Activated CD8-positive, alpha-beta memory T cell treated with anti-CD3 and anti-CD28 coated beads for 1 hour (primary cell): ENCODE results near the gene STRIT1.
"Not testable (repeated sequence)": the region's sequence is repeated elsewhere in the genome, so short reads cannot be mapped to it uniquely, and the experiment has no call there.

ENCODE experiments used
- DNase-seq, 2 donors: peaks; one replicate each; pipeline ENCODE4 v3.0.0-alpha.2; 2020; ENCODE audit warnings: low read depth in 1 of 2; ENCODE audit errors: extremely low read depth in 1 of 2

The STRIT1 gene

GRCh38 chr3:155274435-155274834, 19.0 kb downstream of the STRIT1 start:
- not testable (repeated sequence) for DNase-seq

- no peak for DNase-seq
These were observed 22.2 kb downstream of the STRIT1 start for GRCh38 chr3:155271343-155271613.

- no peak for DNase-seq
These were observed 22.8 kb downstream of the STRIT1 start for GRCh38 chr3:155270485-155271342.

GRCh38 chr3:155270063-155270462, 23.4 kb downstream of the STRIT1 start:
- DNase-seq = no peak

- DNase-seq = not testable (repeated sequence)
These were observed 30.6 kb downstream of the STRIT1 start for GRCh38 chr3:155262855-155263254.

- DNase-seq = no peak
These were observed 31.2 kb downstream of the STRIT1 start for GRCh38 chr3:155262295-155262694.

- DNase-seq = no peak
These were observed 39.0 kb downstream of the STRIT1 start for GRCh38 chr3:155254445-155254844.

- no peak for DNase-seq
These were observed 40.9 kb downstream of the STRIT1 start for GRCh38 chr3:155252535-155252934.

- DNase-seq = no peak
These were observed 41.5 kb downstream of the STRIT1 start for GRCh38 chr3:155252021-155252420.

GRCh38 chr3:155248531-155249187, 44.8 kb downstream of the STRIT1 start:
- no peak for DNase-seq

GRCh38 chr3:155244699-155245098, 48.8 kb downstream of the STRIT1 start:
- DNase-seq = no peak

GRCh38 chr3:155244216-155244615, 49.3 kb downstream of the STRIT1 start:
- DNase-seq = no peak

- no peak for DNase-seq
These were observed 50.0 kb downstream of the STRIT1 start for GRCh38 chr3:155243512-155243921.

GRCh38 chr3:155242342-155242741, 51.1 kb downstream of the STRIT1 start:
- no peak for DNase-seq

GRCh38 chr3:155241579-155241978, 51.9 kb downstream of the STRIT1 start:
- no peak for DNase-seq
